BLaER1 (cell line): ENCODE data around the gene DLGAP5.

Experiments used
- H3K27ac ChIP-seq: shearing (Covaris generic); formaldehyde crosslinking; 2 replicates; pipeline ENCODE4 v1.8.1; 2022
- H3K27me3 ChIP-seq: shearing (Covaris generic); formaldehyde crosslinking; 2 replicates; pipeline ENCODE4 v1.8.1; 2022
- H3K36me3 ChIP-seq: shearing (Covaris generic); formaldehyde crosslinking; 2 replicates; pipeline ENCODE4 v1.8.1; 2022
- H3K4me1 ChIP-seq: shearing (Covaris generic); formaldehyde crosslinking; 2 replicates; pipeline ENCODE4 v1.8.1; 2022
- H3K4me2 ChIP-seq: shearing (Covaris generic); formaldehyde crosslinking; 2 replicates; pipeline ENCODE4 v1.8.1; 2022
- H3K4me3 ChIP-seq: shearing (Covaris generic); formaldehyde crosslinking; 2 replicates; pipeline ENCODE4 v1.8.1; 2022
- H3K9ac ChIP-seq: shearing (Covaris generic); formaldehyde crosslinking; 2 replicates; pipeline ENCODE4 v1.8.1; 2022
- H3K9me3 ChIP-seq: shearing (Covaris generic); formaldehyde crosslinking; 2 replicates; pipeline ENCODE4 v1.8.1; 2022
- H4K20me1 ChIP-seq: shearing (Covaris generic); formaldehyde crosslinking; 2 replicates; pipeline ENCODE4 v1.8.1; 2022
- Cebpa-rat ChIP-seq: shearing (Covaris generic); IDR thresholded peaks from 2 replicates; pipeline ENCODE4 v1.8.1; 2022

DLGAP5 gene

GRCh38 chr14:55124774-55125386, 66.5 kb downstream of the DLGAP5 start:
- H3K27me3 ChIP-seq, result peaks cover 43% of the 10 kb centered on the region
- H3K4me1 ChIP-seq, result peaks cover 11% of the 10 kb centered on the region
- peaks cover 23% of the 10 kb centered on the region for H4K20me1 ChIP-seq
- H3K4me2 ChIP-seq, result no peak overlapping the region
- no peak overlapping the region for H3K9ac ChIP-seq
- H3K27ac ChIP-seq, result no peak overlapping the region
- H3K4me3 ChIP-seq, result no peak overlapping the region
- TF ChIP-seq Cebpa-rat, result no peak
- no peaks in the 10 kb centered on the region for H3K36me3 ChIP-seq
- no peaks in the 10 kb centered on the region for H3K9me3 ChIP-seq

- H4K20me1 ChIP-seq, result peaks cover 14% of the 10 kb centered on the region
- H3K27ac ChIP-seq, result no peak overlapping the region
- peaks cover 3% of the 10 kb centered on the region for H3K4me1 ChIP-seq
- H3K27me3 ChIP-seq, result peaks cover 35% of the 10 kb centered on the region
- no peaks in the 10 kb centered on the region for H3K9me3 ChIP-seq
- no peak for TF ChIP-seq Cebpa-rat
- H3K4me3 ChIP-seq, result no peak overlapping the region
- no peak overlapping the region for H3K4me2 ChIP-seq
- no peak overlapping the region for H3K9ac ChIP-seq
- no peaks in the 10 kb centered on the region for H3K36me3 ChIP-seq
These were observed 67.3 kb downstream of the DLGAP5 start for GRCh38 chr14:55123852-55124639.

- TF ChIP-seq Cebpa-rat, result no peak
- H3K4me3 ChIP-seq, result no peak overlapping the region
- no peak overlapping the region for H3K4me2 ChIP-seq
- no peak overlapping the region for H3K9ac ChIP-seq
- no peaks in the 10 kb centered on the region for H3K9me3 ChIP-seq
- peaks cover 4% of the 10 kb centered on the region for H3K4me1 ChIP-seq
- H3K27ac ChIP-seq, result no peak overlapping the region
- H3K36me3 ChIP-seq, result no peaks in the 10 kb centered on the region
- peaks cover 25% of the 10 kb centered on the region for H3K27me3 ChIP-seq
- H4K20me1 ChIP-seq, result peaks cover 6% of the 10 kb centered on the region; the same call in 1 of the 2 replicates
These were observed 68.3 kb downstream of the DLGAP5 start for GRCh38 chr14:55123101-55123500.

GRCh38 chr14:55122440-55122986, 68.9 kb downstream of the DLGAP5 start:
- Histone ChIP-seq H3K36me3 (no peaks in the 10 kb centered on the region), H3K4me2 (no peak overlapping the region), H3K27ac (no peak overlapping the region), H3K4me3 (no peak overlapping the region), H4K20me1 (no peaks in the 10 kb centered on the region), H3K9ac (no peak overlapping the region), H3K9me3 (no peaks in the 10 kb centered on the region), H3K27me3 (peaks cover 19% of the 10 kb centered on the region), H3K4me1 (peaks cover 10% of the 10 kb centered on the region)
- no peak for TF ChIP-seq Cebpa-rat

- H3K9me3 ChIP-seq, result no peaks in the 10 kb centered on the region
- TF ChIP-seq Cebpa-rat, result no peak
- H4K20me1 ChIP-seq, result no peaks in the 10 kb centered on the region
- peaks cover 12% of the 10 kb centered on the region for H3K27me3 ChIP-seq
- H3K4me3 ChIP-seq, result no peak overlapping the region
- no peak overlapping the region for H3K27ac ChIP-seq
- H3K9ac ChIP-seq, result no peak overlapping the region
- no peaks in the 10 kb centered on the region for H3K36me3 ChIP-seq
- no peak overlapping the region for H3K4me2 ChIP-seq
- H3K4me1 ChIP-seq, result peaks cover 10% of the 10 kb centered on the region
These were observed 69.6 kb downstream of the DLGAP5 start for GRCh38 chr14:55121628-55122439.

- Histone ChIP-seq H3K4me3 (no peak overlapping the region), H3K36me3 (no peaks in the 10 kb centered on the region), H3K9ac (no peak overlapping the region), H3K27ac (no peak overlapping the region), H3K9me3 (no peaks in the 10 kb centered on the region), H4K20me1 (no peaks in the 10 kb centered on the region), H3K27me3 (peaks cover 2% of the 10 kb centered on the region; the same call in 1 of the 2 replicates), H3K4me1 (peaks cover 10% of the 10 kb centered on the region), H3K4me2 (no peak overlapping the region)
- 0 out of 2 replicates have a peak, but pooled peaks have one; percentile 29 for TF ChIP-seq Cebpa-rat
These were observed 70.6 kb downstream of the DLGAP5 start for GRCh38 chr14:55120571-55121495.

GRCh38 chr14:55118761-55119160, 72.6 kb downstream of the DLGAP5 start:
- Histone ChIP-seq H4K20me1 (no peaks in the 10 kb centered on the region), H3K9ac (no peak overlapping the region), H3K9me3 (no peaks in the 10 kb centered on the region), H3K4me1 (peaks cover 10% of the 10 kb centered on the region), H3K27me3 (no peaks in the 10 kb centered on the region), H3K4me2 (no peak overlapping the region), H3K4me3 (no peak overlapping the region), H3K36me3 (no peaks in the 10 kb centered on the region), H3K27ac (no peak overlapping the region)
- no peak for TF ChIP-seq Cebpa-rat

- H3K9ac ChIP-seq, result no peak overlapping the region
- peak overlapping the region; percentile 44 for H3K4me2 ChIP-seq
- no peak overlapping the region for H3K4me3 ChIP-seq
- peaks cover 15% of the 10 kb centered on the region for H3K4me1 ChIP-seq
- no peak overlapping the region for H3K27ac ChIP-seq
- no peaks in the 10 kb centered on the region for H3K36me3 ChIP-seq
- H3K27me3 ChIP-seq, result no peaks in the 10 kb centered on the region
- TF ChIP-seq Cebpa-rat, result no peak
- H3K9me3 ChIP-seq, result no peaks in the 10 kb centered on the region
- no peaks in the 10 kb centered on the region for H4K20me1 ChIP-seq
These were observed 73.5 kb downstream of the DLGAP5 start for GRCh38 chr14:55117803-55118441.
